ENCODE measurements around the gene LRRC53. TPM values are rescaled to one million over a fixed set of nuclear protein-coding genes. Genes with fewer than 3 reads are reported as not detected.

The LRRC53 gene
- total and polyA plus RNA-seq, 7 donors, result not detected

DNA sequence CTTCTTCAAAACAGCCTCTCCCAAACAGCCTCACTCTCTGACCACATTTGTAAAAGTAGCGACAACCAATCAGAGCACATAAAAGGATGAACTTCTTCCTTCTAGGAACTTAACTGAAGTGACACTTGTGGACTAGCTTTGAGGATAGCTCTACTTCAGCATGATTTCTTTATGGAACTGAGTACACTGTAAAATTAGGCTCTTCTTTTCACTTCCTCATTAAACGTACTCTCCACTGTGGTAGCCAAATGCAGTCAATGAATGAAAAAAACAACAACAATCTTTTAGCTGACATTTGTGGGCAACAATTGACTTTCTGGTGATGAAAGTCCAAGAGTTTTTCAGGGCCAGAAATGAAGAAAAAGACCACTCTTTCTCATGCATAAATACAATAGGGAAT lies 9.6 kb downstream of the LRRC53 start:
- 56 to 69% methylated on average over 2 of the region's 2 CpGs for WGBS, 2 donors
- DNase-seq, result no peak
- no peak overlapping the region for H3K27ac ChIP-seq
- no peaks in the 10 kb centered on the region for H3K27me3 ChIP-seq
- no peak overlapping the region for H3K4me3 ChIP-seq
- intact Hi-C loops (cut with DNase I), result no loop called here
- TF ChIP-seq POLR2A (IDR thresholded peaks at IDR 0.05), result no peak
- no peak for TF ChIP-seq EP300 (IDR thresholded peaks at IDR 0.05)
- no peak for TF ChIP-seq POLR2AphosphoS5 (IDR thresholded peaks at IDR 0.05)
- H3K36me3 ChIP-seq, result no peaks in the 10 kb centered on the region
- H3K4me1 ChIP-seq, result peaks cover 0 to 8% (median 2%) of the 10 kb centered on the region in 4 donors
- H3K9me3 ChIP-seq, result no peaks in the 10 kb centered on the region

DNA sequence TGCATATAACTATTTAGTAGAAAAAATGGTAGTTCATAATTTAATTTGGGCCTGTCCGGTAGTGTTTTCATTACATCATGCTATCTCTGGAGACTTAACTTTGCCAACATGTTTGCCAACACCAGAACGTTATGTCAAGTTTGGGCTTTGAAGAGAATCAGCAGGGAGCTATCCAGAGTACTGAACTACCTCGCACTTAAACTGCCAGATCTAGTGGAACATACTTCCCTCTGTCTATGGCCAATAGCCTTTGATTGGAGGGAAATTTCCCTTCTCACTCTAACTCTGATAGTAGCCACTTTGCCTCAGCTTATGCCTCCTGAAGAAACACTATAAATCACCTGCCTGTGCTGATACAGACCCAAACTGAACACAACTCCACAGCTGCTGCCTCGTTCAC lies 10.0 kb downstream of the LRRC53 start:
- intact Hi-C loops (cut with DNase I), result no loop called here
- no peak for DNase-seq
- WGBS, 2 donors, result 36 to 37% methylated on average over 4 of the region's 4 CpGs
- Histone ChIP-seq H3K27me3 (no peaks in the 10 kb centered on the region), H3K27ac (no peak overlapping the region), H3K9me3 (no peaks in the 10 kb centered on the region), H3K4me1 (peaks cover 0 to 8% (median 2%) of the 10 kb centered on the region in 4 donors), H3K36me3 (no peaks in the 10 kb centered on the region), H3K4me3 (no peak overlapping the region)
- TF ChIP-seq POLR2A (IDR thresholded peaks at IDR 0.05) (no peak), EP300 (IDR thresholded peaks at IDR 0.05) (no peak), POLR2AphosphoS5 (IDR thresholded peaks at IDR 0.05) (no peak)
- TF ChIP-seq, protein P1, sequence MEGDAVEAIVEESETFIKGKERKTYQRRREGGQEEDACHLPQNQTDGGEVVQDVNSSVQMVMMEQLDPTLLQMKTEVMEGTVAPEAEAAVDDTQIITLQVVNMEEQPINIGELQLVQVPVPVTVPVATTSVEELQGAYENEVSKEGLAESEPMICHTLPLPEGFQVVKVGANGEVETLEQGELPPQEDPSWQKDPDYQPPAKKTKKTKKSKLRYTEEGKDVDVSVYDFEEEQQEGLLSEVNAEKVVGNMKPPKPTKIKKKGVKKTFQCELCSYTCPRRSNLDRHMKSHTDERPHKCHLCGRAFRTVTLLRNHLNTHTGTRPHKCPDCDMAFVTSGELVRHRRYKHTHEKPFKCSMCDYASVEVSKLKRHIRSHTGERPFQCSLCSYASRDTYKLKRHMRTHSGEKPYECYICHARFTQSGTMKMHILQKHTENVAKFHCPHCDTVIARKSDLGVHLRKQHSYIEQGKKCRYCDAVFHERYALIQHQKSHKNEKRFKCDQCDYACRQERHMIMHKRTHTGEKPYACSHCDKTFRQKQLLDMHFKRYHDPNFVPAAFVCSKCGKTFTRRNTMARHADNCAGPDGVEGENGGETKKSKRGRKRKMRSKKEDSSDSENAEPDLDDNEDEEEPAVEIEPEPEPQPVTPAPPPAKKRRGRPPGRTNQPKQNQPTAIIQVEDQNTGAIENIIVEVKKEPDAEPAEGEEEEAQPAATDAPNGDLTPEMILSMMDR (IDR thresholded peaks at IDR 0.05), result no peak

DNA sequence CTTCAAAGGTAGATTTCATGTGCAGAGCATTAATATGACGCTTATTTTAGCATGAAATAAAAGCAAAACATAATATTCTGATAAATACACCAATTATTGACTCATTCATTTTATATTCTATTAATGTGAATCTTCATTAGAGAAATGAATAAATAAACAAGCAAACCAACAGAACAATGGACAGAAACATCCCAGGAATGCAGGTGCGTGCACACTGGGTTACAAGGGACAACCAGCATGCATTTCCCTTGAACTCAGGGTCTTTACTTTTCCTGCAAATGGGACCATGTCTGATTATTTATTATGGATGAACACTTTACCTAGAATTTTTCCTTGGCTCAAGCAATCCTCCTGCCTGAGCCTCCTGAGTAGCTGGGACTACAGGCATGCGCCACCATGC lies 13.5 kb downstream of the LRRC53 start:
- TF ChIP-seq, protein P1 (IDR thresholded peaks at IDR 0.05), result no peak
- TF ChIP-seq POLR2AphosphoS5 (IDR thresholded peaks at IDR 0.05) (no peak), EP300 (IDR thresholded peaks at IDR 0.05) (no peak), POLR2A (IDR thresholded peaks at IDR 0.05) (no peak)
- Histone ChIP-seq H3K9me3 (no peaks in the 10 kb centered on the region), H3K27me3 (no peaks in the 10 kb centered on the region), H3K4me1 (no peaks in the 10 kb centered on the region), H3K4me3 (no peak overlapping the region), H3K36me3 (no peaks in the 10 kb centered on the region), H3K27ac (no peak overlapping the region)
- 59 to 84% methylated on average over 3 of the region's 3 CpGs for WGBS, 2 donors
- intact Hi-C loops (cut with DNase I), result no loop called here
- no peak for DNase-seq

DNA sequence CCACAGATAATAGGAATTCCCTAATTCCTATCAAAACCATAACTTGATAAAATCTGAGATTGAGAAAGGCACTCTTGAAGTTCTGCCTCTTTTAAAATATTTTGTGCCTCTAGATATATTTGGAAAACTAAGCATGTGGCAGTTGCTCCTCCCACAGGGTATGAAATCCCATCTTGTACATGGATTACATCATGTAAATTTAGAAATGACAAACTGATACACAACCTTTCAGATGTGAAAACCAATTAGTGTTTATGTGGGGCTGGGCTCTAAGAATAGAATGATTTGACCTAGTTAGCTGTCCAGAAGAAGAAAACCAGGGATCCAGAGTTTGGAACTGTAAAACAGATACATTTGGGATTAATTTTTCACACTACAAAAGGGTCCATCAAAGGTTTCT lies 15.7 kb downstream of the LRRC53 start:
- no peak for DNase-seq
- no peak overlapping the region for H3K27ac ChIP-seq
- no peaks in the 10 kb centered on the region for H3K27me3 ChIP-seq
- H3K36me3 ChIP-seq, result no peaks in the 10 kb centered on the region
- no peaks in the 10 kb centered on the region for H3K9me3 ChIP-seq
- intact Hi-C loops (cut with DNase I), result no loop called here
- TF ChIP-seq EP300 (IDR thresholded peaks at IDR 0.05), result no peak
- no peak for TF ChIP-seq POLR2A (IDR thresholded peaks at IDR 0.05)
- TF ChIP-seq, protein P1 (IDR thresholded peaks at IDR 0.05), result no peak
- TF ChIP-seq POLR2AphosphoS5 (IDR thresholded peaks at IDR 0.05), result no peak
- no peak overlapping the region for H3K4me3 ChIP-seq
- H3K4me1 ChIP-seq, result no peaks in the 10 kb centered on the region

DNA sequence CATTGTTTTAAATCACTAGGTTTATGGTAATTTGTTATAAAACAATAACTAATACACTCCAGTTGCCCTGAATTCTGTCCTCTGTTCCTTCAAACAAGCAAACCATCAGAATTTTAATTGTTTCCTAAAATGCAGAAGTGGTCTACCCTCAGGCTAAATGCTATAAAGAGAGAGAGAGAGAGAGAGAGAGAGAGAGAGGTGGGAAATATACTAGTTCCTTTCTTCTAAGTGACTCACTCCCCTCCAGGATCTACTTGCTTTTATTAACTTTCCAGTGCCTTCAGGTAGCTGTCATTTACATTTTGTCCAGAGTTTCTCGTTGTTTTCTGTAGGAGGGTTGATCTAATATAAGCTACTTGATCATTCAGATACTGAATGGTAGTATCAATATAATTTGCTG lies 26.4 kb downstream of the LRRC53 start:
- intact Hi-C loops (cut with DNase I), result no loop called here
- H3K4me3 ChIP-seq, result no peak overlapping the region
- H3K27ac ChIP-seq, result no peak overlapping the region
- no peaks in the 10 kb centered on the region for H3K9me3 ChIP-seq
- H3K4me1 ChIP-seq, result no peaks in the 10 kb centered on the region
- no peaks in the 10 kb centered on the region for H3K36me3 ChIP-seq
- 33 to 61% methylated on average over 1 of the region's 1 CpG for WGBS, 2 donors
- no peaks in the 10 kb centered on the region for H3K27me3 ChIP-seq
- DNase-seq, result no peak
- TF ChIP-seq POLR2A (IDR thresholded peaks at IDR 0.05), result no peak
- TF ChIP-seq EP300 (IDR thresholded peaks at IDR 0.05), result no peak
- TF ChIP-seq, protein P1 (IDR thresholded peaks at IDR 0.05), result no peak
- TF ChIP-seq POLR2AphosphoS5 (IDR thresholded peaks at IDR 0.05), result no peak
